IMR-90 (cell line): ENCODE results near the gene RSBN1. TPM values are rescaled to one million over a fixed set of nuclear protein-coding genes. Genes with fewer than 3 reads are reported as not detected.

Source experiments
- ATAC-seq: fragments of 200-7000 bp; cut with Tn5 transposase; 2 replicates; pipeline ENCODE4 v1.9.1; 2020; ENCODE audit warnings: low read depth, mild to moderate bottlenecking, moderate library complexity
- BruUV-seq: library from RNA; stranded (reverse); fragments of 400-500 nt; replicated peaks from 2 replicates; lab custom pipeline; 2021; lab: Mats Ljungman, UMichigan
- CTCF ChIA-PET: fragments of 300-600 bp; formaldehyde crosslinking; extraction: SDS; loops from one replicate; lab custom pipeline; 2021; ENCODE audit warnings: antibody characterized with exemption; lab: Yijun Ruan, JAX
- POLR2A ChIA-PET: fragments of 300-600 bp; sonication (Branson Sonifier 250); formaldehyde crosslinking; loops from one replicate; lab custom pipeline; 2022; ENCODE audit warnings: antibody characterized with exemption; ENCODE audit not compliant: unreplicated experiment; lab: Charles Lee
- DNase-seq: peaks from one replicate; pipeline ENCODE4 v3.0.0; 2013
- H2AFZ ChIP-seq: replicated peaks from 2 replicates; pipeline ENCODE3; 2013; ENCODE audit warnings: low read length, mild to moderate bottlenecking; ENCODE audit not compliant: poor library complexity
- H2AK5ac ChIP-seq: 2 replicates; pipeline ENCODE4 v1.6.1; 2013; ENCODE audit warnings: low read depth, low read length, inconsistent platforms
- H2AK9ac ChIP-seq: replicated peaks from 2 replicates; pipeline ENCODE3; 2013; ENCODE audit warnings: mild to moderate bottlenecking, low read depth, low read length, moderate library complexity; ENCODE audit not compliant: poor library complexity
- H2BK120ac ChIP-seq: 2 replicates; pipeline ENCODE4 v1.6.1; 2013; ENCODE audit warnings: low read depth, low read length, inconsistent platforms
- H2BK15ac ChIP-seq: 3 replicates; pipeline ENCODE4 v1.6.1; 2013; ENCODE audit warnings: low read depth, low read length, inconsistent platforms
- H2BK20ac ChIP-seq: 2 replicates; pipeline ENCODE4 v1.6.1; 2013; ENCODE audit warnings: low read depth, mild to moderate bottlenecking, inconsistent platforms, low read length, moderate library complexity
- H2BK5ac ChIP-seq: 2 replicates; pipeline ENCODE4 v1.6.1; 2013; ENCODE audit warnings: mild to moderate bottlenecking, low read depth, low read length, inconsistent platforms; ENCODE audit not compliant: poor library complexity, severe bottlenecking
- H3K14ac ChIP-seq: replicated peaks from 2 replicates; pipeline ENCODE4 v1.6.1; 2013; ENCODE audit warnings: low read depth, low read length, inconsistent platforms
- H3K18ac ChIP-seq: 2 replicates; pipeline ENCODE4 v1.6.1; 2013; ENCODE audit warnings: low read depth, low read length, control low read depth
- H3K23ac ChIP-seq: 2 replicates; pipeline ENCODE4 v1.6.1; 2013; ENCODE audit warnings: low read depth, low read length, inconsistent platforms
- H3K27ac ChIP-seq: 2 replicates; pipeline ENCODE4 v1.5.1; 2013; ENCODE audit warnings: mild to moderate bottlenecking, control low read depth, low read length; ENCODE audit not compliant: insufficient read depth
- H3K27me3 ChIP-seq: 2 replicates; pipeline ENCODE4 v1.6.1; 2013; ENCODE audit warnings: low read length; ENCODE audit not compliant: control insufficient read depth, insufficient read depth
- H3K36me3 ChIP-seq: 2 replicates; pipeline ENCODE4 v1.6.1; 2013; ENCODE audit warnings: low read length, mixed read lengths; ENCODE audit not compliant: control insufficient read depth, insufficient read depth
- H3K4ac ChIP-seq: 2 replicates; pipeline ENCODE4 v1.6.1; 2013; ENCODE audit warnings: low read depth, low read length, inconsistent platforms
- H3K4me1 ChIP-seq: 2 replicates; pipeline ENCODE4 v1.6.1; 2013; ENCODE audit warnings: low read length, mixed read lengths; ENCODE audit not compliant: control insufficient read depth, insufficient read depth
- H3K4me2 ChIP-seq: 2 replicates; pipeline ENCODE4 v1.6.1; 2013; ENCODE audit warnings: low read depth, mild to moderate bottlenecking, control low read depth, low read length, moderate library complexity
- H3K4me3 ChIP-seq: 2 replicates; pipeline ENCODE4 v1.5.1; 2013; ENCODE audit warnings: low read depth, mild to moderate bottlenecking, control low read depth, low read length, moderate library complexity; ENCODE audit not compliant: insufficient read depth
- H3K56ac ChIP-seq: 2 replicates; pipeline ENCODE4 v1.6.1; 2013; ENCODE audit warnings: low read length, inconsistent platforms; ENCODE audit not compliant: insufficient read depth; ENCODE audit errors: extremely low read depth
- H3K79me1 ChIP-seq, 2 experiments: 2 replicates each; pipeline ENCODE4 v1.6.1; 2013; ENCODE audit warnings: low read length in 2 of 2, inconsistent platforms in 1 of 2, low read depth in 1 of 2
- H3K9ac ChIP-seq: 2 replicates; pipeline ENCODE4 v1.6.1; 2013; ENCODE audit warnings: low read depth, low read length, control low read depth
- H3K9me1 ChIP-seq: 2 replicates; pipeline ENCODE4 v1.6.1; 2013; ENCODE audit warnings: low read length, inconsistent platforms; ENCODE audit not compliant: insufficient read depth
- H3K9me3 ChIP-seq: 2 replicates; pipeline ENCODE4 v1.6.1; 2013; ENCODE audit warnings: low read length; ENCODE audit not compliant: control insufficient read depth, insufficient read depth
- H4K20me1 ChIP-seq: 2 replicates; pipeline ENCODE4 v1.6.1; 2013; ENCODE audit warnings: low read length, inconsistent platforms; ENCODE audit not compliant: insufficient read depth
- H4K5ac ChIP-seq: 2 replicates; pipeline ENCODE4 v1.6.1; 2013; ENCODE audit warnings: mild to moderate bottlenecking, low read depth, low read length, control low read depth
- H4K8ac ChIP-seq, 2 experiments: 2 replicates each; pipeline ENCODE4 v1.6.1; 2013; ENCODE audit warnings: low read depth in 2 of 2, low read length in 2 of 2, control low read depth in 1 of 2, inconsistent platforms in 1 of 2
- H4K91ac ChIP-seq: 2 replicates; pipeline ENCODE4 v1.6.1; 2013; ENCODE audit warnings: low read depth, low read length, inconsistent platforms; ENCODE audit not compliant: insufficient read depth
- BHLHE40 ChIP-seq: fragments of 150-350 bp; IDR thresholded peaks from 2 replicates; pipeline ENCODE4 v1.6.1; 2016; ENCODE audit warnings: mild to moderate bottlenecking, low read depth, low read length
- CEBPB ChIP-seq: IDR thresholded peaks from 2 replicates; pipeline ENCODE4 v1.6.1; 2012; ENCODE audit warnings: low read depth, low read length, improper control_type of control experiment
- CHD1 ChIP-seq: IDR thresholded peaks from 2 replicates; pipeline ENCODE4 v1.6.1; 2012; ENCODE audit warnings: low read depth, low read length, improper control_type of control experiment
- CTCF ChIP-seq: conservative IDR thresholded peaks from 2 replicates; pipeline ENCODE4 v1.5.1; 2012; ENCODE audit warnings: mild to moderate bottlenecking, low read depth, low read length, improper control_type of control experiment
- FOS ChIP-seq: fragments of 150-350 bp; IDR thresholded peaks from 2 replicates; pipeline ENCODE4 v1.6.1; 2016; ENCODE audit warnings: low read depth, low read length
- MAFK ChIP-seq: IDR thresholded peaks from 2 replicates; pipeline ENCODE4 v1.6.1; 2012; ENCODE audit warnings: low read depth, low read length, improper control_type of control experiment
- MAZ ChIP-seq: IDR thresholded peaks from 2 replicates; pipeline ENCODE4 v1.6.1; 2012; ENCODE audit warnings: low read depth, mild to moderate bottlenecking, low read length, improper control_type of control experiment, moderate library complexity, borderline replicate concordance
- MXI1 ChIP-seq: IDR thresholded peaks from 2 replicates; pipeline ENCODE4 v1.6.1; 2012; ENCODE audit warnings: low read depth, mild to moderate bottlenecking, low read length, moderate library complexity, borderline replicate concordance
- NFE2L2 ChIP-seq: fragments of 150-350 bp; IDR thresholded peaks from 2 replicates; pipeline ENCODE4 v1.6.1; 2016; ENCODE audit warnings: low read depth, mild to moderate bottlenecking, low read length
- POLR2A ChIP-seq: IDR thresholded peaks from 2 replicates; pipeline ENCODE4 v1.6.1; 2012; ENCODE audit warnings: mild to moderate bottlenecking, low read depth, low read length
- RAD21 ChIP-seq: IDR thresholded peaks from 2 replicates; pipeline ENCODE4 v1.6.1; 2012; ENCODE audit warnings: low read length, improper control_type of control experiment
- RCOR1 ChIP-seq: IDR thresholded peaks from 2 replicates; pipeline ENCODE4 v1.6.1; 2012; ENCODE audit warnings: mild to moderate bottlenecking, low read length, improper control_type of control experiment; ENCODE audit not compliant: insufficient replicate concordance
- RFX5 ChIP-seq: IDR thresholded peaks from 2 replicates; pipeline ENCODE4 v1.8.0; 2012; ENCODE audit warnings: low read depth, mild to moderate bottlenecking, low read length, moderate library complexity
- SMC3 ChIP-seq: fragments of 150-350 bp; IDR thresholded peaks from 2 replicates; pipeline ENCODE4 v1.6.1; 2016; ENCODE audit warnings: low read depth, mild to moderate bottlenecking, antibody characterized with exemption, low read length, moderate library complexity
- USF2 ChIP-seq: fragments of 150-350 bp; IDR thresholded peaks from 2 replicates; pipeline ENCODE4 v1.6.1; 2017; ENCODE audit warnings: mild to moderate bottlenecking, antibody characterized with exemption, low read length, low read depth
- WGBS, 2 experiments: methylation state at CpG; one replicate each; pipeline versions ENCODE4 v1.1.5 to v1.1.7; 2013; ENCODE audit warnings: missing lambda C conversion rate in 2 of 2; ENCODE audit not compliant: insufficient read length in 1 of 2; ENCODE audit errors: extremely low coverage in 2 of 2; 5-methylcytosine and 5-hydroxymethylcytosine counted together
- dilution Hi-C: fragments of 300-500 bp; cut with HindIII; formaldehyde crosslinking; loops from one replicate; pipeline ENCODE4 v1.14.3; 2018; ENCODE audit warnings: low sequenced_read_pairs; ENCODE audit not compliant: unreplicated experiment
- in situ Hi-C: fragments of 300-500 bp; cut with MboI; formaldehyde crosslinking; loops from 3 replicates; pipeline ENCODE4 v1.14.3; 2019; ENCODE audit warnings: low sequenced_read_pairs, inconsistent platforms, mixed read lengths
- intact Hi-C: fragments of 100-400 bp; cut with micrococcal nuclease; formaldehyde crosslinking; loops from 2 replicates; pipeline ENCODE4 v1.10.0; 2022
- polyA plus RNA-seq, 3 experiments: library from polyadenylated mRNA; depleted of rRNA; stranded (reverse); fragments of >200 nt; gene quantifications; 2 replicates each; pipeline ENCODE4 v1.2.3, GENCODE V29; 2012; ENCODE audit warnings: low replicate concordance in 1 of 3
- total RNA-seq: library from RNA; depleted of rRNA; stranded (reverse); fragments of >200 nt; gene quantifications from 2 replicates; pipeline ENCODE4 v1.2.3, GENCODE V29; 2012
- TF ChIP-seq, protein P1 (sequence below): fragments of 150-350 bp; IDR thresholded peaks from 2 replicates; pipeline ENCODE4 v1.6.1; 2016; ENCODE audit warnings: low read depth, mild to moderate bottlenecking, low read length, moderate library complexity, borderline replicate concordance

Gene RSBN1
- total and polyA plus RNA-seq, 2 of the 4 experiments (the other 2 are of a cell fraction), result 5.3 to 11.7 TPM

DNA sequence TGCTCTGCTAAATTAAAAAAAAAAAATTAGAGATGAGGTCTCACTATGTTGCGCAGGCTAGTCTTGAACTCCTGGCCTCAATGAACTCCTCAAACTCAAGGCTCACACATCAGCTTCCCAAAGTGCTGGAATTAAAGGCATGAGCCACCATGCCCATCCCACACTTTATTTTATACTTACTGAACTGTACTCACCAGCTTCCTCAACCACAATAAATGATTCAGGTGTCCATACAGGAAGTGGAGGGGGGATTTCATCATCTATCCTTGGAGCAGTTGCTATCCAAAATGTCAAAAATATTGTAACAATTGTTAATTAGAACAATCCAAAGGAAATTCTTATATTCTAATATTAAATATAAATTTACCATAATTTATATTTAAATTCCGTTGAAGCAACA, 22.4 kb upstream of the RSBN1 start:
- no peaks in the 10 kb centered on the region for H3K9me1 ChIP-seq
- H3K56ac ChIP-seq, result no peak overlapping the region
- no peak overlapping the region for H3K4me2 ChIP-seq
- BruUV-seq, result no TSS peak
- H3K27me3 ChIP-seq, result no peaks in the 10 kb centered on the region
- no peak overlapping the region for H2BK15ac ChIP-seq
- H3K9ac ChIP-seq, result no peak overlapping the region
- ATAC-seq (no peak), DNase-seq (no peak)
- no peak overlapping the region for H2AFZ ChIP-seq
- no peak overlapping the region for H2BK5ac ChIP-seq
- H2BK20ac ChIP-seq, result no peak overlapping the region
- WGBS, 2 experiments, result no CpG with 5 or more reads among the region's 2 CpGs
- no peak overlapping the region for H3K4ac ChIP-seq
- no peak overlapping the region for H2AK5ac ChIP-seq
- H3K4me1 ChIP-seq, result no peaks in the 10 kb centered on the region
- H2BK120ac ChIP-seq, result no peak overlapping the region
- no peaks in the 10 kb centered on the region for H3K9me3 ChIP-seq
- H3K36me3 ChIP-seq, result no peaks in the 10 kb centered on the region
- ChIA-PET POLR2A (interaction anchor here (0.6 kb wide), 1 partner anchor 75 kb away, joined by 3 read pairs; the partner anchor contains the start of gene PHTF1), CTCF (interaction anchor here (0.5 to 2.3 kb wide), 4 partner anchors 86 to 136 kb away, joined by 3 to 10 read pairs (median 6); no protein-coding TSS in a partner anchor)
- no peaks in the 10 kb centered on the region for H3K79me1 ChIP-seq
- H4K8ac ChIP-seq, result no peak overlapping the region
- no peaks in the 10 kb centered on the region for H4K20me1 ChIP-seq
- in situ Hi-C loops (loop anchor here (5.0 to 10.0 kb wide), 2 partner anchors 68 to 130 kb away; partner anchors contain the start of gene AP4B1), dilution Hi-C loops (no loop called here), intact Hi-C loops (loop anchor here (1.0 to 5.0 kb wide), 5 partner anchors 71 to 448 kb away; partner anchors contain the start of gene DCLRE1B)
- H3K14ac ChIP-seq, result no peak overlapping the region
- no peak overlapping the region for H2AK9ac ChIP-seq
- no peak for TF ChIP-seq RFX5
- TF ChIP-seq MXI1, result no peak
- no peak for TF ChIP-seq CTCF
- no peak for TF ChIP-seq CEBPB
- no peak for TF ChIP-seq CHD1
- TF ChIP-seq RAD21, result no peak
- no peak for TF ChIP-seq NFE2L2
- TF ChIP-seq MAZ, result no peak
- no peak for TF ChIP-seq SMC3
- TF ChIP-seq, protein P1, sequence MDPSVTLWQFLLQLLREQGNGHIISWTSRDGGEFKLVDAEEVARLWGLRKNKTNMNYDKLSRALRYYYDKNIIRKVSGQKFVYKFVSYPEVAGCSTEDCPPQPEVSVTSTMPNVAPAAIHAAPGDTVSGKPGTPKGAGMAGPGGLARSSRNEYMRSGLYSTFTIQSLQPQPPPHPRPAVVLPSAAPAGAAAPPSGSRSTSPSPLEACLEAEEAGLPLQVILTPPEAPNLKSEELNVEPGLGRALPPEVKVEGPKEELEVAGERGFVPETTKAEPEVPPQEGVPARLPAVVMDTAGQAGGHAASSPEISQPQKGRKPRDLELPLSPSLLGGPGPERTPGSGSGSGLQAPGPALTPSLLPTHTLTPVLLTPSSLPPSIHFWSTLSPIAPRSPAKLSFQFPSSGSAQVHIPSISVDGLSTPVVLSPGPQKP, result no peak
- no peak for TF ChIP-seq POLR2A
- no peak for TF ChIP-seq FOS
- TF ChIP-seq MAFK, result no peak
- no peak for TF ChIP-seq RCOR1
- TF ChIP-seq USF2, result no peak
- no peak for TF ChIP-seq BHLHE40
- no peak overlapping the region for H3K23ac ChIP-seq
- no peak overlapping the region for H3K18ac ChIP-seq
- no peak overlapping the region for H4K5ac ChIP-seq
- H3K27ac ChIP-seq, result no peak overlapping the region
- H3K4me3 ChIP-seq, result no peak overlapping the region
- H4K91ac ChIP-seq, result no peak overlapping the region
